AG04449 (cell line): ENCODE results near the gene CCDC80.

Source experiments
- CTCF ChIA-PET: fragments of 350-600 bp; formaldehyde crosslinking; extraction: SDS; loops from one replicate; lab custom pipeline; 2021; ENCODE audit warnings: antibody characterized with exemption; lab: Yijun Ruan, JAX
- POLR2A ChIA-PET: fragments of 400-600, 350-600 bp; formaldehyde crosslinking; extraction: SDS; loops from one replicate; lab custom pipeline; 2020; ENCODE audit warnings: antibody characterized with exemption, inconsistent platforms; lab: Yijun Ruan, JAX
- DNase-seq: peaks from one replicate; pipeline ENCODE4 v3.0.0-alpha.2; 2010; ENCODE audit warnings: low read depth, low spot score
- H3K4me3 ChIP-seq: 2 replicates; pipeline ENCODE4 v1.5.1; 2011; ENCODE audit warnings: low read depth, mild to moderate bottlenecking, control low read depth, low read length
- TF ChIP-seq, protein P1 (sequence below): IDR thresholded peaks from one replicate; pipeline ENCODE4 v1.5.1; 2011; ENCODE audit warnings: mild to moderate bottlenecking, moderate library complexity, low read length, control low read depth, inconsistent platforms; ENCODE audit not compliant: insufficient read depth; ENCODE audit errors: missing control alignments

Gene CCDC80

DNA sequence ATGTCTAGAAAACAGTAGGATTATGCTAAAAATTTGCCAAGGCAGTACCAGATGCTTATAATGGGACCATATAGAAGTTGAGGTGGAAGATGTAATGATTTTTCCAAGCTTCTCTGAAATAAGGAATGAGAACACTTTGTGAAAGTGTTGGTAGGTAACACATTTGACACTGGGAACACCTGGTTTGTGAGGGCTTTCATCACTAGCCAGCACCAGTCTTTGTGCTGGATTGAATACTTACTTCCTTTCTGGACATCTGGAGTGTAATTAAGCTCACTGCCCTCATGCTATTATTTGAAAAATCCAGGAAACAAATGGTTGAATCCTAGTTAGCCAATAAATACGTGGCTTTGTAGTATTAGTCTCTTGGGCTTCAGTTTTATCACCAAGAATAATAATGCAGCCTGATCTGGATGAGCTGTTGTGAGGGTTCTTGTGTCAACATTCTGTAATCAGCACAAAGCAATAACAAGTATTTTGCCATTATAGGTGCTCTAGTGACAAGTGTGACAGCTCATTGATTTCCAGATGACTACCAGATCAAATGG, 12.9 kb downstream of the CCDC80 start:
- TF ChIP-seq, protein P1, sequence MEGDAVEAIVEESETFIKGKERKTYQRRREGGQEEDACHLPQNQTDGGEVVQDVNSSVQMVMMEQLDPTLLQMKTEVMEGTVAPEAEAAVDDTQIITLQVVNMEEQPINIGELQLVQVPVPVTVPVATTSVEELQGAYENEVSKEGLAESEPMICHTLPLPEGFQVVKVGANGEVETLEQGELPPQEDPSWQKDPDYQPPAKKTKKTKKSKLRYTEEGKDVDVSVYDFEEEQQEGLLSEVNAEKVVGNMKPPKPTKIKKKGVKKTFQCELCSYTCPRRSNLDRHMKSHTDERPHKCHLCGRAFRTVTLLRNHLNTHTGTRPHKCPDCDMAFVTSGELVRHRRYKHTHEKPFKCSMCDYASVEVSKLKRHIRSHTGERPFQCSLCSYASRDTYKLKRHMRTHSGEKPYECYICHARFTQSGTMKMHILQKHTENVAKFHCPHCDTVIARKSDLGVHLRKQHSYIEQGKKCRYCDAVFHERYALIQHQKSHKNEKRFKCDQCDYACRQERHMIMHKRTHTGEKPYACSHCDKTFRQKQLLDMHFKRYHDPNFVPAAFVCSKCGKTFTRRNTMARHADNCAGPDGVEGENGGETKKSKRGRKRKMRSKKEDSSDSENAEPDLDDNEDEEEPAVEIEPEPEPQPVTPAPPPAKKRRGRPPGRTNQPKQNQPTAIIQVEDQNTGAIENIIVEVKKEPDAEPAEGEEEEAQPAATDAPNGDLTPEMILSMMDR: no peak
- CTCF ChIA-PET: interaction anchor here (0.7 to 4.2 kb wide), 3 partner anchors 10 to 46 kb away, joined by 3 to 12 read pairs (median 4); no protein-coding TSS in a partner anchor
- POLR2A ChIA-PET: no interaction called here
- H3K4me3 ChIP-seq: no peak overlapping the region
- DNase-seq: no peak

DNA sequence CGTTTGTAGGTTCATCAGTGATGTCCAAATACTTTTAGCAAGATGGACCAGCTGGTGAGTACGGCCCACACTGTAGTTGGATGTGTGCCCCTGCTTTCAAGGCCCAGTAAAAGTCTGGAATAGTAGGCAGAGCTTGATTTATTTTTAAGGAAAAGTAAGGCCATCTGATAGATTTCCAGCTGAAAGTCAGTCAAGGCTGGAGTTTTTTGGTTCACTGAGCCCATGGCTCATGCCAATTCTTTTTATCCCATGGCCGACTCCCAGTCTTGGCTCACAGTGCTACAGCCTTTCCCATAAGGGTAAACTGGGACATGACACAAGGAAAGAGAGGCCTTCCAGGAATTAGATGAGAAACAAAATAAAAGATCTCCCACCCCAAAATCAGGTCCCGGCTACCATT, 13.5 kb downstream of the CCDC80 start:
- no peak overlapping the region for H3K4me3 ChIP-seq
- ChIA-PET POLR2A (no interaction called here), CTCF (interaction anchor here (1.6 to 4.2 kb wide), 2 partner anchors 10 to 21 kb away, joined by 4 to 12 read pairs; no protein-coding TSS in a partner anchor)
- DNase-seq: no peak
- TF ChIP-seq, protein P1: no peak

DNA sequence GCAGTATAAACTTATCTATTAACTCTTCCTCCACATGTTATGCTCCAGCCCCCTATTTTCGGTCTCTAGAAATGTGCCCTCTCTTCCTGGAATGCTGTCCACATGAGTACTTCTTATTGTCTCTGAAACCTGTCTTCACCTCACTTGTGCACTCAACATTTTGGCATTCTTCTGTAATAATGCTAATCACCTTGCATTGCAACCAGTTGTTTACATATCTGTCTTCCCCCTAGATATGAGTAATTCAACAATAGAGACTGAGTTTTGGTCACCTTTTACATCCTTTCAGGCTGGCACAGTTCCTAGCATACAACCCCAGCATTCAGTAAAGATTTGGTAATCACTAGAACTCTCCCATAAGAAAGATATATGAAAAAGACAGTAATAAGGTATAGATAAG, 17.2 kb downstream of the CCDC80 start:
- TF ChIP-seq, protein P1: no peak
- H3K4me3 ChIP-seq: no peak overlapping the region
- DNase-seq: no peak
- POLR2A ChIA-PET: interaction anchor here (0.9 kb wide), 1 partner anchor 11 kb away, joined by 3 read pairs; no protein-coding TSS in a partner anchor
- CTCF ChIA-PET: interaction anchor here (1.4 to 3.7 kb wide), 3 partner anchors 10 to 41 kb away, joined by 3 to 16 read pairs (median 4); no protein-coding TSS in a partner anchor

DNA sequence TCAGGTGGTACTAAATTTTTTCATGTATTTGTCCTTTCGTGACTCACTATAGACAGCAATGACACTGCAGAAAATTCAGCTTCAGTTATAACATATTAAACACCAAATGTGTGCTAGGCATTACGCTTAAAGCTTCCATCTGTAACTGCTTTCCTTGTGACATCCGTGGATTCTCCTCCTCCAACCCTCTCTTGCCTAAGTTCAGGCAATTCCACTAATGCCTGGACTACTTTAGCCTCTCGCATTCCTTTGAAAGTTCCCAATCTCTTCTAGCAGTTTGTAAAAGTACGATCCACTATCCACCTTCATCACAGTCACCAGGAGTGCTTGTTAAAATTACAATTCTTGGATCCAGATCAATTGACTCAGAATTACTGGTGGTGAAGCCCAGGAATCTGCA, 17.7 kb downstream of the CCDC80 start:
- POLR2A ChIA-PET: no interaction called here
- no peak overlapping the region for H3K4me3 ChIP-seq
- DNase-seq: no peak
- CTCF ChIA-PET: interaction anchor here (1.0 to 3.7 kb wide), 4 partner anchors 11 to 41 kb away, joined by 3 to 16 read pairs (median 4); no protein-coding TSS in a partner anchor
- TF ChIP-seq, protein P1: no peak

DNA sequence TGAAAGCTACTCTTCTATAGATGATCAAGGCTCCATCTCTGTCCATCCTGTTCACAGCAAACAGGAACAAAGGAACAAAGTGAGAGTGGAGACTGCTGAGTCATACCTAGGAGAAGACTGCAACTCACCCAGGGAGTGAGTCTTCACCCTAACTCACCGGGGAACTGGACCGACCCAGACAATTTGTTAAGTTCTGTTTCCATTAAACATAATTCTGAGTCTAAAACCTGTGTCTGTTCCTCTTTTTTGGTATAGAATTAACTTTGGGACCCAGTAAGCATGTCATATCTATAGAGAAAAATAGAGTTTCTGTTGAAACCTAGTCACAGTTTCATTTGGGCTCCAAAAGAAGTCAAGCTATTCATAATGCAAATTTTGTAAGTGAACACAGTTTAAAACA, 21.6 kb downstream of the CCDC80 start:
- ChIA-PET CTCF (interaction anchor here (1.2 to 1.6 kb wide), 3 partner anchors 13 to 195 kb away, joined by 3 to 5 read pairs (median 5); no protein-coding TSS in a partner anchor), POLR2A (no interaction called here)
- DNase-seq: no peak
- TF ChIP-seq, protein P1: no peak
- no peak overlapping the region for H3K4me3 ChIP-seq

DNA sequence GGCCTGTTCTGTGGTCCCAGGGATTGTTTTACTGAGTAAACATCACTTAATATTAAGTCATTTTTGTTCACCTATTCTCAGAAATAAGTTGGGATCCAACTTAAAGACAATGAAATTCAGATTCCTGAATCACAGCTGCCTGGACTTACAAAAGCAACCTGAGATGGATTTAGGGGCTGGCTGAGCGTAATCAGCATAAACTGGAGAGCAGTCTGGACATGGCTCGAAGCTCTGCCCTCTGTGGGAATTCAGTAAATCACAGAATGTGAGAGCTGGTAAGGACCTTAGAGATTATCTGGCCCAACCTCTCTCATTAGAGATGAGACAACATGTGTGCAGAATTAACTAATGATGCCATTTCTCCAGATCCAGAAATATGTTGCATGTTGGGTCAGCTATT, 23.7 kb downstream of the CCDC80 start:
- no peak overlapping the region for H3K4me3 ChIP-seq
- CTCF ChIA-PET: interaction anchor here (1.4 to 1.8 kb wide), 2 partner anchors 13 to 35 kb away, joined by 4 to 5 read pairs; no protein-coding TSS in a partner anchor
- TF ChIP-seq, protein P1: no peak
- DNase-seq: no peak
- POLR2A ChIA-PET: no interaction called here
